Esophagus squamous epithelium (tissue), 5 donors: ENCODE measurements around the gene ADA. TPM values are rescaled to one million over a fixed set of nuclear protein-coding genes. Genes with fewer than 3 reads are reported as not detected.

ENCODE experiments used
- DNase-seq: peaks from one replicate; lab custom pipeline; 2025; lab: John Stamatoyannopoulos, UW
- H3K27ac ChIP-seq, 4 donors: fragments of 200-600 bp; sonication (generic); one replicate each; pipeline ENCODE4 v1.5.1; 2016 to 2019; ENCODE audit warnings: mild to moderate bottlenecking in 1 of 4
- H3K27me3 ChIP-seq, 4 donors: fragments of 200-600 bp; sonication (generic); 1 replicate in 3 of 4; 2 replicates in 1 of 4; pipeline versions ENCODE4 v1.5.1 to v1.6.0; 2017 to 2021; ENCODE audit warnings: antibody characterized with exemption in 1 of 4
- H3K36me3 ChIP-seq, 3 donors: fragments of 200-600 bp; sonication (generic); one replicate each; pipeline ENCODE4 v1.5.1; 2016 to 2019
- H3K4me1 ChIP-seq, 3 donors: fragments of 200-600 bp; sonication (generic); one replicate each; pipeline ENCODE4 v1.5.1; 2017 to 2019
- H3K4me3 ChIP-seq, 4 donors: fragments of 200-600 bp; sonication (generic); 1 replicate in 3 of 4; 2 replicates in 1 of 4; pipeline ENCODE4 v1.5.1; 2016 to 2019; ENCODE audit warnings: mild to moderate bottlenecking in 2 of 4, moderate library complexity in 1 of 4
- H3K9me3 ChIP-seq, 3 donors: fragments of 200-600 bp; sonication (generic); one replicate each; pipeline ENCODE4 v1.5.1; 2016 to 2019
- POLR2A ChIP-seq, 4 donors: fragments of 450-650 bp; IDR thresholded peaks; one replicate each; pipeline ENCODE4 v1.6.1; 2017; ENCODE audit warnings: antibody characterized with exemption in 4 of 4, mild to moderate bottlenecking in 4 of 4, moderate library complexity in 3 of 4
- WGBS, 2 donors: methylation state at CpG; one replicate each; pipeline ENCODE4 v1.1.5; 2018; 5-methylcytosine and 5-hydroxymethylcytosine counted together
- intact Hi-C: fragments of 100-400 bp; cut with DNase I; formaldehyde crosslinking; loops from one replicate; pipeline ENCODE4 v1.15.0; 2022
- total RNA-seq, 4 donors: library from RNA; depleted of rRNA; stranded (reverse); fragments of >200 nt; gene quantifications; one replicate each; pipeline ENCODE4 v1.1.0, GENCODE V29; 2016
- TF ChIP-seq, protein P1 (sequence below), 6 experiments: fragments of 450-650 bp in 4 of 6; fragments of 200-600 bp in 2 of 6; sonication (generic) in 2 of 6; IDR thresholded peaks; one replicate each; pipeline ENCODE4 v1.5.1; 2016 to 2019; ENCODE audit warnings: antibody characterized with exemption in 6 of 6, mild to moderate bottlenecking in 4 of 6, moderate library complexity in 4 of 6
- donor health status: DM: yes; HTN: yes; CAD: no.

Gene ADA
- total RNA-seq, 4 donors from 2014 or later, result 3.8 to 31.7 (median 15.7) TPM

DNA sequence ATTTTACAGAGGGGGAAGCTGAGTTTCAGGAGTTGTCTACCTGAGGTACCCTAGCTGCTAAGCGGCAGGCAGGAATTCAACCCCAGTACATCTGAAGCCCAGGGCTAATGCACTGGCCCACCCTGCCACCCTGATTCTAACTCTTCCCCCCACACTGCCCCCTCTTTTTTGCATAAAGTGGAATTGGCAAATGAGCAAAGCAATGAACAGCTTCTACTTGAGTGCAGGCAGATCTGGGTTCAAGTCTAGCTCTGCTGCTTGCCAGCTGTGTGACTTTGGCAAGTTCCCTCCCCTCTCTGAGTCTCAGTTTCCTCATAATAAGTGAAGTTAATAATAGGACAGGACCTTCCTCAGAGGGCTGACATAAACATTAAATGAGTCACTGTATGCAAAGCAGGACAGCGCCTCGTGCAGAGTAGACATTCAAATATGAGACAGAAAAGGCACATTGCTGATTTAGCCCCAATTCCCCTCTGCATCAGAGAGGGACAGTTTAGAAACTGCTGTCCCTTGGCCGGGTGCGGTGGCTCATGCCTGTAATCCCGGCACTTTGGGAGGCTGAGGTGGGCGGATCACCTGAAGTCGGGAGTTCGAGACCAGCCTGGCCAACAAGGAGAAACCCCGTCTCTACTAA, 4.7 kb downstream of the ADA start:
- peak overlapping the region in 3 of 4 donors; percentile 38 to 86 (median 61) for H3K27ac ChIP-seq
- TF ChIP-seq, protein P1, sequence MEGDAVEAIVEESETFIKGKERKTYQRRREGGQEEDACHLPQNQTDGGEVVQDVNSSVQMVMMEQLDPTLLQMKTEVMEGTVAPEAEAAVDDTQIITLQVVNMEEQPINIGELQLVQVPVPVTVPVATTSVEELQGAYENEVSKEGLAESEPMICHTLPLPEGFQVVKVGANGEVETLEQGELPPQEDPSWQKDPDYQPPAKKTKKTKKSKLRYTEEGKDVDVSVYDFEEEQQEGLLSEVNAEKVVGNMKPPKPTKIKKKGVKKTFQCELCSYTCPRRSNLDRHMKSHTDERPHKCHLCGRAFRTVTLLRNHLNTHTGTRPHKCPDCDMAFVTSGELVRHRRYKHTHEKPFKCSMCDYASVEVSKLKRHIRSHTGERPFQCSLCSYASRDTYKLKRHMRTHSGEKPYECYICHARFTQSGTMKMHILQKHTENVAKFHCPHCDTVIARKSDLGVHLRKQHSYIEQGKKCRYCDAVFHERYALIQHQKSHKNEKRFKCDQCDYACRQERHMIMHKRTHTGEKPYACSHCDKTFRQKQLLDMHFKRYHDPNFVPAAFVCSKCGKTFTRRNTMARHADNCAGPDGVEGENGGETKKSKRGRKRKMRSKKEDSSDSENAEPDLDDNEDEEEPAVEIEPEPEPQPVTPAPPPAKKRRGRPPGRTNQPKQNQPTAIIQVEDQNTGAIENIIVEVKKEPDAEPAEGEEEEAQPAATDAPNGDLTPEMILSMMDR (IDR thresholded peaks at IDR 0.05), result no peak
- peak in 1 of 4 donors; percentile 29 for TF ChIP-seq POLR2A (IDR thresholded peaks at IDR 0.05)
- H3K27me3 ChIP-seq, result no peaks in the 10 kb centered on the region
- intact Hi-C loops, result no loop called here
- no peak overlapping the region for H3K4me3 ChIP-seq
- 37 to 61% methylated on average over 6 to 9 of the region's 10 CpGs for WGBS, 2 donors
- no peaks in the 10 kb centered on the region for H3K9me3 ChIP-seq
- H3K4me1 ChIP-seq, result peaks cover 39 to 88% (median 79%) of the 10 kb centered on the region in 3 donors
- no peak for DNase-seq
- no peaks in the 10 kb centered on the region for H3K36me3 ChIP-seq

DNA sequence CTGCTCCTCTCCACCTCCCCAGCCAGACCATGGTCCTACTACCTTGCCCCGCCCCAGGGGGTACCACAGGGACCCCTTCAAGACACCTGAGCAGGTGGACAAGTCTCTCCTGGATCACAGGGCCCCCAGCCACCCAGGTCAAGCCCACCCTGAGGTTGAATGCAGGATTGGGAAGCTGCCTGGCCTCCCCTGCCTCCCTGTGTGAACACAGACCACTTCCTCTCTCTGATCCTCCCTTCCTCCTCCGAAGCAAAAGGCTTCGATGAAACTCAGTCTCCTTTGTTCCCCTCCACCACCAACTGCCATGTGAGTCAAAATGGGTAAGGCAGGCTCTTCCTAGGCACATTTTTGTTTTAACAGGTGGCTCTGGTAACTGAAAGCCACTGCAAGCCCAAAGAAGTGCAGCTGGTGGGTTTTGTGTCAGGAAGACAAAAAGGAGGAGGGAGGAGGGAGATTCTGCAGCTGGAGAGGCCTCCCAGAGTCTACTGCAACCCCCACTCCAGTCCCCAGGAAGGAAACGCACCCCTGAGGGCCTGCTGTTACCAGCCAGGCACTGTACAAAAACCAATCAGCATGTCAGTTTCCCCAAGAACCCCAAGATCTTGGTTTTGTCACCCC, 5.4 kb downstream of the ADA start:
- Histone ChIP-seq H3K27ac (peak overlapping the region; percentile 3 to 86 (median 50)), H3K9me3 (no peaks in the 10 kb centered on the region), H3K36me3 (no peaks in the 10 kb centered on the region), H3K27me3 (no peaks in the 10 kb centered on the region), H3K4me1 (peaks cover 42 to 92% (median 85%) of the 10 kb centered on the region in 3 donors), H3K4me3 (no peak overlapping the region)
- no peak for DNase-seq
- intact Hi-C loops, result no loop called here
- no peak for TF ChIP-seq POLR2A (IDR thresholded peaks at IDR 0.05)
- WGBS, 2 donors, result 38 to 61% methylated on average over 2 to 4 of the region's 4 CpGs

DNA sequence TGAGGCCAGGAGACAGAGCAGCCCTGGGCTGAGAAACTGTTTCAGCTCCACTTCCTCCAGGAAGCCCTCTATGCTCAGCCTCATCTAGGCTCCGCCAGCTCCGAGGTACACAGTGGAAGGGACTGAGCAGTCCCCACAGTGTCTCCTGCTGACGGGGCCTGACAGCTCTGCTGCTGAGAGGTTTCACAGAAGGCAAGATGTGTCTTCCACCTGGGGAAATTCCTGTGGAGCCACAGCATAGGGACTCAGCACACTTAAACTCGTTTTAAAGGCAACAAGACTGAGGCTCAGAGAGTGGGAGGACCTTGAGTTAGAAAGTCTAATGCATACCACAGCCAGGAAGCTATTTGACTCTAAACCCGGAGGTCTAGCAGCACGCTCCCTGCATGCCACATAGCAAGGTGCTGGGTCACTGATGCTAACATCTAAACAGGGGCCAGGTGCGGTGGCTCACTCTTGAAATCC, 6.8 kb downstream of the ADA start:
- TF ChIP-seq, protein P1 (IDR thresholded peaks at IDR 0.05), result no peak
- no peak for TF ChIP-seq POLR2A (IDR thresholded peaks at IDR 0.05)
- Histone ChIP-seq H3K4me1 (peaks cover 33 to 82% (median 74%) of the 10 kb centered on the region in 3 donors), H3K36me3 (no peaks in the 10 kb centered on the region), H3K9me3 (no peaks in the 10 kb centered on the region), H3K27me3 (no peaks in the 10 kb centered on the region), H3K4me3 (no peak overlapping the region), H3K27ac (peak overlapping the region; percentile 76 to 91 (median 83))
- 45 to 76% methylated on average over 3 to 6 of the region's 7 CpGs for WGBS, 2 donors
- intact Hi-C loops, result no loop called here
- no peak for DNase-seq

DNA sequence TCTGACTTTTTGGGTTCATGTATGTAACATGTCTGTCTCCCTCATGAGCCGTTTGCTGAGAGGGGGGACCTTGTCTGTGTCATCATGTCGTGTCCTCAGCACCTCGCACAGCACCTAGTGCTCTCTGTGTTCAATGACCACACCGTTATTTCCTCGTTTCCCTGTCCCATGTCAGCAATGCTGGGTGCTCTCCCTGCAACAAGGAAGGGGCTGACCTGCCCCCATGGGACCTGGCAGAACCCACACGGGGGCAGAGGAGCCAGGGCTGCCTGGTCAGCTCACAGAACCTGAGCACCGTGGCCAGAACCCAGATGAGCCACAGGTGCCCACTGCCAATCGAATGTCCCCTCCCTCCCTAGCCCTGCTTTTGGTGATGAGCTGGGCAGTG, 7.3 kb downstream of the ADA start:
- Histone ChIP-seq H3K36me3 (no peaks in the 10 kb centered on the region), H3K4me3 (no peak overlapping the region), H3K9me3 (no peaks in the 10 kb centered on the region), H3K4me1 (peaks cover 32 to 80% (median 71%) of the 10 kb centered on the region in 3 donors), H3K27ac (peak overlapping the region; percentile 76 to 91 (median 83)), H3K27me3 (no peaks in the 10 kb centered on the region)
- intact Hi-C loops, result no loop called here
- DNase-seq, result no peak
- no peak for TF ChIP-seq POLR2A (IDR thresholded peaks at IDR 0.05)
- 44 to 48% methylated on average over 5 to 6 of the region's 8 CpGs for WGBS, 2 donors

DNA sequence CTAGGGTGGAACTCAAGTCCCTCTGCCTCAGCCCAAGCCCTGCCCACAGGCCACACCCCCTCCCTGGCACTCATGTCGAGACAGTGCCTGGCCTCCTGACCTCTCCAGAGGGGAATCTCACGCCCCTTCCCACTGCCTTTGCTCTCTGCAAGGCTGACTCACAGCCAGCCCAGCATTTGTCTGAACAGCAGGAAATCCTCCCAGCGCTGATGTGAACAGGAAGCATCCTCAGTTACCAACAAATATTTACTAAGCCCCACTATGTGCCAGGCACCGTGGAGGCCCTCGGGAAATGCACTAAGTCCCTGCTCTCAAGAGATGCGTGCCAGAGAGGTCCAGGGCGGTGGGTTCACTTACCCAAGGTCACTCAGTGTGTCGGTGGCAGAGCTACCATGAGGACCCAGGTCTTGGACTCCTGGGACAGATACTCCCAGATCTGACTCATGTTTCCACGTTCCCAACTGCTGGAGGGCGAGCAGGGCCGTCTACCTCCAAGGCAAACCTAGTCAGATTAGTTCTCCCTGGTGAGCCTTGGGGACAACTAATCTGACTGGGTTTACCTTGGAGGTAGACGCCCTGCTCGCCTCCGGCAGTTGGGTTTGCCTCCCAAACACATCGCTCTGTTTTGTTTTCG, 7.8 kb downstream of the ADA start:
- peaks cover 30 to 75% (median 66%) of the 10 kb centered on the region in 3 donors for H3K4me1 ChIP-seq
- H3K9me3 ChIP-seq, result no peaks in the 10 kb centered on the region
- H3K27ac ChIP-seq, result peak overlapping the region; percentile 76 to 91 (median 83)
- TF ChIP-seq, protein P1 (IDR thresholded peaks at IDR 0.05), result no peak
- TF ChIP-seq POLR2A (IDR thresholded peaks at IDR 0.05), result no peak
- intact Hi-C loops, result no loop called here
- no peak for DNase-seq
- peak overlapping the region in 1 of 4 donors; percentile 1 for H3K4me3 ChIP-seq
- no peaks in the 10 kb centered on the region for H3K27me3 ChIP-seq
- WGBS, 2 donors, result 30 to 35% methylated on average over 8 to 14 of the region's 16 CpGs
- H3K36me3 ChIP-seq, result no peaks in the 10 kb centered on the region

DNA sequence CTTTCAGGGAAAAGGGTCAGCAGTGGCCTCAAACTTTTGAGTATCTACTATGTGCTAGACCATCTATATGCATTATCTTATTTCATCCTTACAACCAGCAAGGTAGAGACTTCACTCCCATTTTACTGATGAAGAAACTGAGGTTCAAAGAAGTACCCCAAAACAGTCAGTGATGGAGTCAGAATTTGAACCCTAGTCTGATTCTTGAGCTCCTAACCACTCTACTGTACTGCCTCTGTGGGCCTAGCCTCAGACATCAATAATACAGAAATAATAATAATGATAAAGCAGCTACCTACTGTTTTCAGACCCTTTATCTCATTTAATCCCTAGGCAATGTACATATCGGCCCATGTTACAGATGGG, 8.4 kb downstream of the ADA start:
- Histone ChIP-seq H3K9me3 (no peaks in the 10 kb centered on the region), H3K27me3 (no peaks in the 10 kb centered on the region), H3K27ac (peak overlapping the region; percentile 76 to 91 (median 83)), H3K36me3 (no peaks in the 10 kb centered on the region), H3K4me3 (no peak overlapping the region), H3K4me1 (peaks cover 30 to 69% (median 65%) of the 10 kb centered on the region in 3 donors)
- WGBS, 2 donors, result 0 to 14% methylated on average over 1 of the region's 1 CpG
- intact Hi-C loops, result no loop called here
- TF ChIP-seq POLR2A (IDR thresholded peaks at IDR 0.05), result no peak
- TF ChIP-seq, protein P1 (IDR thresholded peaks at IDR 0.05), result no peak
- DNase-seq, result no peak
